ENCODE results near the gene MAD2L1BP.

DNA sequence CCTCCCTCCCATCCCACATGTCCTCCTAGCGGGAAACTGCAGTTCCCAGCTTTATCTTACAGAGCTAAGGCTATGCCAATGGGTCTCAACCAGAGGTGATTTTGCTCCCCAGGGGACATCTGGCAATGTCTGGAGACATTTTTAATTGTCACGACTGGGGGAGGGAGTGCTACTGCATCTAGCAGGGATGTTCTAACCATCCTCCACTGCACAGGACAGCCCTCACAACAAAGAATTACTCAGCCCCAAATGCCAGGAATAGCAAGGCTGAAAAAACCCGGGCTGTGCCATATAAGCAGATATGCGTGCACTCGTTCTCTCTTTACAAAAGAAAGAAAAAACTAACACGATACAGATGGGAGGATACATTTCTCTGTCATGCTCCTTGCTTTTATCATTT, 43.4 kb downstream of the MAD2L1BP start:
- TF ChIP-seq YY1 (IDR thresholded peaks at IDR 0.05; ENCODE audit: insufficient read depth, insufficient read length) (no peak), SUZ12 (IDR thresholded peaks at IDR 0.05; ENCODE audit: extremely low read depth, insufficient read depth, insufficient read length) (no peak), ZNF274 (IDR thresholded peaks at IDR 0.05; ENCODE audit: low read depth, low read length) (no peak)

All from NT2/D1 (cell line).